Tibial nerve (tissue), 3 donors: ENCODE data around the gene RAPGEF5.

Source experiments
- CTCF ChIP-seq, 5 experiments: fragments of 200-600 bp in 3 of 5; fragments of 450-650 bp in 2 of 5; sonication (generic) in 3 of 5; IDR thresholded peaks; one replicate each; pipeline ENCODE4 v1.5.1; 2016 to 2019; ENCODE audit warnings: antibody characterized with exemption in 5 of 5, mild to moderate bottlenecking in 3 of 5, moderate library complexity in 2 of 5
- POLR2A ChIP-seq, 2 donors: fragments of 450-650 bp; IDR thresholded peaks; one replicate each; pipeline ENCODE4 v1.6.1; 2017; ENCODE audit warnings: antibody characterized with exemption in 2 of 2, mild to moderate bottlenecking in 2 of 2, moderate library complexity in 2 of 2

- TF ChIP-seq CTCF (IDR thresholded peaks at IDR 0.05) (no peak), POLR2A (IDR thresholded peaks at IDR 0.05) (no peak)
These were observed 205.1 kb downstream of the RAPGEF5 start for GRCh38 chr7:22151901-22152300.
